Measurements from ENCODE around the gene ARFGEF2.
A peak's percentile ranks its signal among the peaks of the same experiment; 100 is the strongest.

ARFGEF2 gene

DNA sequence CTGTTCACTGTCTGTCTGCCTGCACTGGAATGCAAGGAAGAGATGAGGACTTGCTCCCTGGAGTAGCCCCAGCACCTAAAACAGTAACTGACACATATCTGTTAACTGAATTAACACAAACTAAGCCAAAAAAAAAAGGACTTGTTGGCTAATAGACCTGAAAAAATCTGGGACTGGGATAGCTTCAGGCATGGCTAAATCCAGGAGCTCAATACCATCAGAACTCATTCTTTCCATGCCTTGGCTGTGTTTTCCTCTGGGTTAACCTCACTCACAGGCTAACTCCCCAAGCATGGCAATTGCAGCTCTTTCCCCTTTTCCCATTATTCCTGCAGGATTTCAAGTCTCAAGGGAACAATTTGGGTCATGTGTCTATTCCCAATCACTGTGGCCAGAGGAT lies 21.6 kb upstream of the ARFGEF2 start:
- no peak for DNase-seq (ENCODE audit: low spot score)

DNA sequence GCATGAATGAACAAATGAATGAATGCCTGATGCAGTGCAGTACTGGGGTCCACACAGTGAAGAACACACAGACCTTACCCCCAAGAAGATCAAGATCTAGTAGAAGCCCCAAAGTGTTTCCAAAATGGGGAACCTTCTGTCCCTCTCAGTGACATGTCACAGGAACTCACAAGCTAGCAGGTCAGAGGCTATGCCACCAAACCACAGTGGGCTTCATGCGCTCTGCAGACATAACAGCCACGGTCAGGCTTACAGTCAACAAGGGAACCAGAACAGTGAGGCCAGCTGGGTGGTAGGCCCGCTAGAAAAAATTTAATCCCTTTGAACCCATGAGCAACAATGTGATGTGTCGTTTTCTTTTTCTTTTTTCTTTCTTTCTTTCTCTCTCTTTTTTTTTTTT lies 20.2 kb upstream of the ARFGEF2 start:
- DNase-seq (ENCODE audit: low spot score) = no peak

DNA sequence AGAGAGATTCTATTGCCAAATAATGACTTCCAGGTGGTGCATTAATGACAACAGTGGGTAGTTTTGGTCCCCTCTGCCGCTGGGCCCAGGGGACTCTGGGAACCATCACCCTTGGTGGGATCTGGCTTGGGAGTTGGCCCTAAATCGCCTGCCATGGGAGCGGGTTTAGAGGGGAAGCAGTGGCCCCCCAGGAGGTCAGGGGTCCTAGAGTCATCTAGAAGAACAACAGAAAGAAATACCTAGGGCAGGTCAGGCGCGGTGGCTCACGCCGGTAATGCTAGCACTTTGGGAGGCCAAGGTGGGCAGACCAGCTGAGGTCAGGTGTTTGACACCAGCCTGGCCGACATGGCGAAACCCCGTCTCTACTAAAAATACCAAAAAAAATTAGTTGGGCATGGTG lies 17.8 kb upstream of the ARFGEF2 start:
- no peak for DNase-seq (ENCODE audit: low spot score)

DNA sequence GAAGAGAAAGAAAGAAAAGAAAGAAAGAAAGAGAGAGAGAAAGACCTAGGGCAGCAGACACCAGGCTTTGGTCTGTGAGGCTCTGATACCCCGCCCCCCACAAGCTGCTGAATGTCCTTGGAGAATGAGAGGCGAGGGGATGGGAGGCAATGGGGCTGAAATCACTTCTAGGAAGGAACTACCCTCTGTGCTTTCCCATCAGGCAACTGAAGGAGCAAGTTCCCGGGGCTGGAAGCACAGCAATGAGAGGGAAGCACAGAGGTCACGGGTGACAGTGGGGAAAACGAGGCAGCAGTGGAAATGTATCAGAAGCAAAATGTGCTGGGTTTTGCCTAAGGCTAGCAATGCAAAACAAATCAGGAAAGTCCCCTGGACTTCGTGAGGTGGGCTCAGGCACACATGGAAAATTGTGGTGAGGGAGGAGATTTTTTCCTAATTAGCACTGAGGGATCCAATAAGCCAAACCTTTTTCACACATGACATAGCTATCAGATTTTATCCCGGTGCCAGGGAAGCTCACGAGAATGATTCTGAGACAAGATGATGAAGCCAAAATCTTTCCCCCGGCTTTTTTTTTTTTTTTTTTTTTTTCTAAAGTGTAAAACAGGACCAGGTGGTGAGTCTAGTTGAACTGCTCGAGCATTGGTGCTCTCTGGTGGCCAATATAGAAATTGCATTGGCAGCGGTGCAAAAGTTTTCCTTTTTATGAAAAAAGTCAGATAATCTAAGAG lies 16.8 kb upstream of the ARFGEF2 start:
- peak; percentile 78 for DNase-seq (ENCODE audit: low spot score)

DNA sequence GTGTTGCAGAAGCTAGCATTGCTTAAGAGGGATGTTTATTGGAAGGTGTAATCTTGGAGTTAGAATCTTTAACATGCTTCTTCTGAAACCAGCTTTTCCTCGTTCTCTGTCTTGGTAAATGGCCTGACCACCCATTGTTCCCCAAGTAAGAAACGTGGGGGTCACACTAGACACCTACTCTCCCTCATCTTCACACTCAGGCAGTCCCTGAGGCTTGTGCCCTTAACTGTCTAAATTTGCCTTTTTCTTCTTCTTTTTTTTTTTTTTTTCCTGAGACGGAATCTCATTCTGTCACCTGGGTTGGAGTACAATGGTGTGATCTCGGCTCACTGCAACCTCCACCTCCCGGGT lies 16.2 kb upstream of the ARFGEF2 start:
- no peak for DNase-seq (ENCODE audit: low spot score)

DNA sequence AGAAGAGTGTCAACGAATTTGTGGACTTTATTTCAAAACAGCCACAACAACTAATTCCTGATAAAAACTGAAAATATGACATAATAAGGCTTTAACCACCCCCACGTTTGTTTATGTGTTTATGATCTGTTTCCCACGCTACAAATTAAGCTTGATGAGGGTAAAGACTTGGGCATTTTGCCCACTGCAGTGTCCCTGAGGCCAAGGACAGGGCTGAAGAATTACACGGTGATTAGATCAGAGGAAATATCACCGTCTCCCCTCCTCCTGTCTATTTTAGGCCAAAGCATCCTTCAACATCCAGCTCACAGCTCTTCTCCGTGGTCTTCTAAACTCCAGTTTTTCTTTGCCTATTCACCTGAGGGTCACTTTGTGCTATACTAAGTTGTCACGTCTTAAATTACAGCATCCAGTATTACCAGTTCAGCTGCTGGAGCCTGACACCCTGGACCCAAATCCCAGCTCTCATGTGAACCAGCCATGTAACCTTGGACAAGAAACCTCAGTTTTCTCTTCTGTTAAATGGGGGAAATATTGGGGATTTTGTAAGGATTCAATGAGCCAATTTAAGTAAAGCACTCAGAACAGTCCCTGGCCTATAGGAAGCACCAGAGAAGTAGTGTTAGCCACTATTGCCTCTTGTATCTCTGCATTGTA lies 15.2 kb upstream of the ARFGEF2 start:
- no peak for DNase-seq (ENCODE audit: low spot score)

DNA sequence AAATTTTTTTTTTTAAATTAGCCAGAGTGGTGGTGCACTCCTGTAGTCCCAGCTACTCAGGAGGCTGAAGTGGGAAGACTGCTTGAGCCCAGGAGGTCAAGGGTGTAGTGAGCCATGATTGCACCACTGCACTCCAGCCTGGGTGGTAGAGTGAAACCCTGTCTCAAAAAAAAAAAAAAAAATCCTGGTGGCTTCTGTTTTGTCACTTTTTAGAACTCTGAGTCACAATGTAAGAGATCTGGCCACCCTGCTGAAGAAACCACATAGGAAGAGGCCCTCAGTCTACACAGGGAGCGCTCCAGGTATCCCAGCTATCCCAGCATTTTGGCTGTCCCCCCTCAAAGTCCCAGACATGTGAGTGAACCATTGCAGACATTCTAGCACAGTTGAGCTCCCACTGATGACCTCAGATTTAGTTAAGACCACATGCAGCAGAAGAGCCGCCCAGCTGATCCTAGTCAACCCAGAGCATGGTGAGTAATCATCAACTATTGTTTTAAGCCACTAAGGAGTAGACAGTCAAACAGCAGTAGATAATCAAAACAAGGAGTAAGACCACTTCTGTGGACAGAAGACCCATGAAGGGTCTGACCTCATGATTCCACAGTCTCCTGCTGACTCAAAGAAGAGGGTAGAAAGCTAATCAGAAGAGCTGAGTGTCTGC lies 12.7 kb upstream of the ARFGEF2 start:
- no peak for DNase-seq (ENCODE audit: low spot score)

DNA sequence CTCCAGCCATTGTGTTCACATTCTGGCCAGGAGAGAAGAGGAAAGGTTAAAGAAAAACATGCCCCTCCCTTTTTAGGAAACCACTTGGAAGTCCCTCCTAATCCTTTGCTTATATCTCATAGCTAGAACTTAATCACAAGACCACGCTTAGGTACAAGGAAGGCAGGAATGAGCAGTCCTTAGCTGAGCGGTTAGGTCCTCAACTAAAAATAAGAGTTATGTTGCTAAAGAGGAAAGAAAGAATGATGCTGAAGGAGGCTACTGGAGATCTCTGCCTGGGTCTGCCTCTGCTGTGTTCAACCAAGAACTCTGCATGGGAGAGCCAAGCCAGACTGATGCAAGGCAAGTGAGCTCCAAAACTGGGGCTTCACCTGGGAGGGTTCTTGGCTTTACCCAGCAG lies 11.6 kb upstream of the ARFGEF2 start:
- DNase-seq (ENCODE audit: low spot score) = no peak

DNA sequence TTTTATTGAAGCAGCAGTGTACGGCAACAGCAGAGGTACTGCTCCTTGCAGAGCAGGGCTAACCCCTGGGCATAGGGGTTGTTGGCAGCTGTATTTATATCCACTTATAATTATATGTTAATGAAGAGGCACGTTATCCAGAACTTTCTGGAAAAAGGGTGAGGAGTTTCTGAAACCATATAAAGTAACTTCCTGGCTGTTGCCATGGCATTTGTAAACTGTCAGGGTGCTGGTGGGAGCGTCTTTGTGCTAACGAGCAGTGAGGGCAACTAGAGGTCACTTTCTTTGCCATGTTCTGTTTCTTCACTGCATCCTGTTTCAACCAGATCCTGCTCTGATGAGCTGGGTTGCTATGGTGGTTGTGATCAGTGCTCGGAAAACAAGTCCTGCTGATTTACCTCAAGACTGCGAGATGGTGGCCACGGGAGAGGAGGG lies 11.1 kb upstream of the ARFGEF2 start:
- no peak for DNase-seq (ENCODE audit: low spot score)

DNA sequence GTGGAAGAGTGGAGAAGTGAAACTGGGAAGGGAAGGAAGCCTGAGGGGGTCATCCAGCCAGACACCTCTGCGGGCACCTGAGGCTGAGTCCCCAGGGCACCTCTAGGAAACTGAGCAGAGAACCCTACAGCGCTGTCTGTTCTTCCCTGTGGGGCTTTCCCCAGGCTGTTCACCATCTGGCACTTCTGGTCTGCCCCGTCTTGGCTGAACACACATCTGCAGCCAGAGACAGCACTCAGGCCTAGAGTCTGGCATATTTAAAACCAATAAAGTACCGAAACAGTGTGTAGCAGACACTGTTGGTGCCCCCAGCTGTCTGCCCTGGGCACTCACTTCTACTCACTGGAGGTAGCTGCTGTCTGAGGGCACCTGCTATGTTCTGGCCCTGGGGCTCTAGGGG lies 9.4 kb upstream of the ARFGEF2 start:
- no peak for DNase-seq (ENCODE audit: low spot score)

DNA sequence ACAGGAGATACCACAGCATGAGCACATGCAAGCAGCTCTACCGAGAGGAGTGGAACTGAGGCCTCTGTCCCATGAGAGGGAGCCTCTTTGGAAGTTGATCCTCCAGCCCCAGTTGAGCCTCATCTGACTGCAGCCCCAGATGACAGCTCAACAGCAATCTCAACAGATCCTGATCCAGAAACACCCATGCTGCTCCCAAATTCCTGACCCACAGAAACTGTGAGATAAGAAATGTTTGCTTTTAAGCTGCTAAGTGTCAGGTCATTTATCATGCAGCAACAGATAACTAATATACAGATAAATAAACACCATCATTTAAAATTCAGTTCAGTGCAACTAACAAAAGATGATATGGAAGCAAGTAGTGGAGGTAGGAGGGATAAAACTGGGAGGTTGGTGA lies 4.8 kb upstream of the ARFGEF2 start:
- DNase-seq (ENCODE audit: low spot score) = no peak

DNA sequence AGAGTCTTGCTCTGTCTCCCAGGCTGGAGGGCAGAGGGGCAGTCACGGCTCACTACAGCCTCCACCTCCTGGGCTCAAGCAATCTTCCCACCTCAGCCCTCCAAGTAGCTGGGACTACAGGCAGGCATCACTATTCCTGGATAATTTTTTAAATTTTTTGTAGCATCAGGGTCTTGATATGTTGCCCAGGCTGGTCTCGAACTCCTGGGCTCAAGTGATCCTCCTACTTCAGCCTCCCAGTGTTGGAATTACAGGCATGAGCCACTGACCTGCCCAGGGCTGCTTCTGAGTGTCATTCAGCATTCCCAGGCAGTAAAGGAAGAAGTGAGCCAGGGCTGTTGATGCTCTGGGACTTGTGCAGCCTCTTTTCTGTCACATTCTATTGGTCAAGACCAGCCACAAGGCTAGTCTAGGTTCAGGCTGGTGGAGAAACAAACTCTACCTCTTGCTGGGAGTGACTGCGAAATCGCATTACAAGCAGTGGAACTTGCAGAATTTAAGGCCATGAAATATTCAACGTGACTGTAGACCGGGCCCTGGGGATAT lies 2.1 kb upstream of the ARFGEF2 start:
- no peak for DNase-seq (ENCODE audit: low spot score)

DNA sequence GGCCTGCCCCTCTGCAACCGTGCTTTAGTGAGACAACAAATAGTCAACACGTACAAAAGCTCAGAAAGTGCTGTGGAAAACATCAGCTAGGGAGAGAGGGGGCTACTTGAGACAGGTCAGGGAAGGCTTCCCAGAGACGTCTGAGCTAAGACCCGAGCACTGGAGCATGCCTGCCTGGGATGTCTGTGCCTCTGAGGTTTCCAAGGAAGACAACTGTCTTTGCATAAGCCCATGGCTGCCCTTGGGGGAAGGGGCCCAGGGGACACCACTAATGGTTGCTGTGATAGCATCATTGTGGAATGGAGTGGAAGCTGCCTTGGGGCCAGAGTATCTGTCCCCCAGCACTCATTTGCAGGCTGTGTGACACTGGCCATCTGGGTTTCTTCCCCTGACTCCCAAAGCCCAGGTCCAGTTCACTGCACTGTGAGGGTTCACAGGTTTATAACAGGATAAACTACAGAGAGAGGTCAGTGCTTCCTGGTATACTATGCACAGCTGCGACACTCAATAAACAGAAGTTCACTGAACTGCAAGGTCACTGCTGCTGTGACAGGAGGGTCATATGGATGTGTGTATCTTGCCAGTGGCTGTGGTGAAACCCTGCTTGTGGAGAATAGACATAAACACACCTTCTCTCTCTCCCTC lies 1.5 kb upstream of the ARFGEF2 start:
- DNase-seq (ENCODE audit: low spot score) = no peak

DNA sequence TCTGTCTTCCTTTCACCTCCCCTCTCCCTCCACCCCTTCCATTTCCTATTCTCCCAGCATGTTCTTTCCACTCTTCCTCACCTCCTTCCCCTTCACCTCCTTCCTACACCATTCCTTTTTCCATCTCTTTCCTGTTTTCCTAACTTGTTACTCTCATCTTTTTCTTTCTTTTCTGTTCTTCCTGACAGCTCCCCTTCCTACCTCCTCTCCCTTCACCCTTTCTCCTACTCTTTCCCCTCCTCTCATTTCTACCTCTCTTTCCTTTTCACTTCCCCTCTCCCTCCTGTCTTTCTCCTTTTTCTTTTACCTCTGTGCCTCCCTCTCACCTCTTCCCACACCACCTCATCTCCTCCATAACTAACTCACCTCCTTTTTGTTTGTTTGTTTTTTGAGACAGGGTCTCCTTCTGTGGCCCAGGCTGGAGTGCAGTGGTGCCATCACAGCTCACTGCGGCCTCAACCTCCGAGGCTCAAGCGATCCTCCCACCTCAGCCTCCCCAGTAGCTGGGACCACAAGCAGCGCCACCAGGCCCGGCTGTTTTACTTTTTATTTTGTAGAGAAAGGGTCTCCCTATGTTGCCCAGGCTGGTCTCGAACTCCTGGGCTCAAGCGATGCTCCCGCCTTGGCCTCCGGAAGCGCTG lies 864 bp upstream of the ARFGEF2 start:
- no peak for DNase-seq (ENCODE audit: low spot score)

DNA sequence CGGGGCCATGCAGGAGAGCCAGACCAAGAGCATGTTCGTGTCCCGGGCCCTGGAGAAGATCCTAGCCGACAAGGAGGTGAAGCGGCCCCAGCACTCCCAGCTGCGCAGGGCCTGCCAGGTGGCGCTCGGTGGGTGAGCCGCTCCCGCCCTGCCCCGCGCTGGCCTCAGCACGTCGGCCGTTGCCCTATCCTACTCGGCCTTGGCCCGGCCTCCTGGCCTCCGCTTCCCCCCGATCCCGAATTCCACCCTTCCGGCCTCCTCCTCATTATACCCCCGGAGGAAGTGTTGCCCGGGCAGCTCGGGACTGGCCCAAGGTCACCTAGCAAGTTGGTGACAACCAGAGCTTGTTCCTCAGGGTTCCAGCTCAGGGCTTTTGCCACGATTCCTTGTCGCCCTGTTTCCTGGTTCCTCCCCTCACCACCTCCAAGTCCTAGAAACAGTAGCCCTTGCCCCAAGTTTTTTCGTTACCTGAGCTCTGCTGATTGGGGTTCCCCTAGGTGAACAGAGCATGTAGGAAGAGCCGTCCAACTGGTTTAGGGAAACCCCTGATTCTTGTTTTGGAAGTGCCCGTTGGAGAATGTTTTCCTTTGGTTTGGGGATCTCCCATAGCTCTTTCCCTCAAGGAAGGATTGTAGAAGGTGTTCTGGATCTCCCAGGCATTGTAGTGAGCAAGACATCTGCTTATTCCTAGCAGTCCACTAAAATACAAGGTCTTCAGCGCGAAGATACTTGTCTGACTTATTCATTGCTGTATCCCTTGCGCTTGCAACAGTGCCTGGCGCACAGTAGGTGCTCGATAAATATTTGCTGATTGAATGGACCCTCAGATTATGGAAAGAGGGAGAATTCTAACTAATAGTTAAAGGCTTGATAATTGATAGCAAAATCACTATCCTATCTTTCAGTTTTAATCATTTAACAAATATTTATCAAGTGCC lies 641 bp downstream of the ARFGEF2 start:
- peak; percentile 77 for DNase-seq (ENCODE audit: low spot score)

DNA sequence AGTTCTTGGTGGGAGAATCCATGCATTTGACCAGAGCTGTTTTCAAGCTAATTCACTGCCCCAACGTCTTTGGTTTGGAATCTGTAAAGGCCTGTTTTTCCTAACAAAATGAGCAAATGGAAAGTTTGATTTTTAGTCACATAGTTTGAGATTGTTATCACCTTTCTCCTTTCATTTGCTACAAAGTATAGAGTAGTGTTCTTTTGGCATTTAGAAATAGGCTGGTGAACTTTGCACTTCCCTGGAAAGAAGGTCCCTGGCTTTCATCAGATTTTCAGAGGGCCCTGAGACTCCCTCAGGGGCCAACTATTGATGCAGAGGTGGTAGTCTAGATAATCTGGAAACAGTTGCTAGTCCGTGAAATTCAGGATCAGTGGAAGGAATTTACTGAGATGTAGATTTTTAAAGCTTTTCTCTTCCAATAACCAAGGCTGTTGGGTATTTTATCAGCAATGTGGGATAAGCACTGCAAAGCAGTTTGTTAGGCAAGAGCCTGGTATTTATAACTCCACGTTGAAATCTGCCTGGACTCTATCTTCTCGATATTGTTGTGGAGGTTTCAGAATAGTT lies 1.7 kb downstream of the ARFGEF2 start:
- no peak for DNase-seq (ENCODE audit: low spot score)

DNA sequence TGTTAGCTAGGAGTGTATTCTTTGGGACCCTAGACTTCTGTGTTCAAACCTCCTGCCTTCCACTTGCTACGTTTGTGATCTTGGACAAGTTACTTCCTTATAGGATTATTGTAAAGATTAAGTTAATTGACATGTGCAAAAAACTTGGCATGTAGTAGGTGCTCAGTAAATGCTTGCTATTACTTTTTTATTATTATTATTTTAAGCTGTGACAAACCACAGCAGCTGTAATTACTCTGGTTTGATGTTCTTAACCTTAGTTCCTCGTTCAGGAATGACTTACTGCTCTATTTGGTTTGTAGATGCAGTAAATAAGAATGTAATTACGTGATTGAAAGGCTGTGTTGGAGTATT lies 3.2 kb downstream of the ARFGEF2 start:
- no peak for DNase-seq (ENCODE audit: low spot score)

DNA sequence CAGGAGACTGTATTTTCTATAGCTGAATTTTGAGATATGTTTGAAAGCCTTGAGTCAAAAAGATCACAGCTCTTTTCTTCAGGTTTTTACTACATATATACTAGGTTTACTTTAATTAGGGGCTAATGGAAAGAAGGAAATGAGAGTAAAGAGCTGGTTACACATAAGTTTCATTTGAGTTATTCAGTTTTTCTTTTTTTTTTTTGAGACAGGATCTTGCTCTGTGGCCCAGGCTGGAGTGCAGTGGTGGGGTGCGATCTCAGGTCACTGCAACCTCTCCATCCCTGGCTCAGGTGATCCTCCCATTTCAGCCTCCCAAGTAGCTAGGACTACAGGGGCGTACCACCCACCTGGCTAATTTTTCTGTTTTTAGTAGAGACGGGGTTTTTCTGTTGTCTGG lies 4.8 kb downstream of the ARFGEF2 start:
- no peak for DNase-seq (ENCODE audit: low spot score)

DNA sequence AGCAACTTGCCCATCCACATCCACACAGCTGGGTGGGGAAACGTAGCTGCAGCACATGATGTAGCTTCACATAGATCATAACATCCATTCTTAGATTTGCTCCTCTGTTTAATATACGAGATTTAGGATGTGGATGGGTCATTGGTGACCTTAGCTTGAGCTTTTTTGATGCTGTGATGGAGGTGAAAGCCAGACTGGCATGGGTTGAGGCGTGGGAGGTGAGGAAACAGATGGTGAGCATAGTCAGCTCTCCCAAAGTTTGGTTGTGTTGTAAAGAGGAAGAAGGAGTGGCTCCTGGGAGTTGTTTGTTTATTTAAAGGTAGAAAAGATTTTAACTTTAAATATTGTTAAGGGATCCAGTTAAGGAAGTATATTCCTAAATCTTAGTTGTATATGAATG lies 5.3 kb downstream of the ARFGEF2 start:
- DNase-seq (ENCODE audit: low spot score) = no peak

DNA sequence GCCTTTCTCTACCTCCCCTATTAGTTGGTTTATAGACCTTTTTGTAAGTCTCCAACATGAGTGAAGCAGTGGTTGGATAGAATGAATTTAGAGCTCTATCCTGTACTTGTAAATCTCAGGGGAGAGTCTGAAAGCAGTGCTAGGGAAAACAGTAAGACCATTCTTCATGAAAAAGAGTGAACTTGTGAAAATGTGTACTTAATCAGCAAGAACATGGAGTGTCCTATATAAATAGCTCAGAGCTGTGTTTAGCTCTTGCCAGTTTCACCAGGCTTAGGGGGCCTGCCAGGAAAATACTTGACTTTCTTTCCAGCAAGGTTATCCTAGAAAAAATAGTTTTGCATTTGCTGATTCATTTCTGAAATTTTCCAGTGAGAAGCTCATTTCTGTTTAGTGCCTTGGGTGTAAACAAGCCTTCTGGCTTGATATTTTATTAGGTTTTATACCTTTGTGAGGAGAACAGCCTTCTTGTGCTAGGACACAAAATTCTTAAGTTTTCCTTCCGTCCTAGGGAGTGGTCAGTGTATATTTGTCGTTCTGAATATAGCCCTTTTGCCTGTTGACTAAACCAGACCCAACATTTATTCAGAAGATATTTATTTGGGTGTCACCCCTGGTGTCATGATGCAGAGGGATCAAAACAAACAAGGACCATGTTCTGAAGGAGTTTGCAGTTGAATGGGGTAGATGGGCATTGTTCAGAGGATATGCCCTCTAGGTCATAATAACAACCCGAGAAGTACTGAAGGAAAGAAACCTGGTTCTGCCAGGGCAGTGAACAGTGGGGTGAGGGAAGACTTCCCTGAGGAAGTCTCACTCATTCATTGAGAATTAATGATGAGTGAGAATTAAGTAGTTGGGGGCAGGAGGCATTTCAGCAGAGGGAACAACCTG lies 7.6 kb downstream of the ARFGEF2 start:
- DNase-seq (ENCODE audit: low spot score) = peak; percentile 70
